ENCODE measurements around the gene MAPK8IP1.

DNA sequence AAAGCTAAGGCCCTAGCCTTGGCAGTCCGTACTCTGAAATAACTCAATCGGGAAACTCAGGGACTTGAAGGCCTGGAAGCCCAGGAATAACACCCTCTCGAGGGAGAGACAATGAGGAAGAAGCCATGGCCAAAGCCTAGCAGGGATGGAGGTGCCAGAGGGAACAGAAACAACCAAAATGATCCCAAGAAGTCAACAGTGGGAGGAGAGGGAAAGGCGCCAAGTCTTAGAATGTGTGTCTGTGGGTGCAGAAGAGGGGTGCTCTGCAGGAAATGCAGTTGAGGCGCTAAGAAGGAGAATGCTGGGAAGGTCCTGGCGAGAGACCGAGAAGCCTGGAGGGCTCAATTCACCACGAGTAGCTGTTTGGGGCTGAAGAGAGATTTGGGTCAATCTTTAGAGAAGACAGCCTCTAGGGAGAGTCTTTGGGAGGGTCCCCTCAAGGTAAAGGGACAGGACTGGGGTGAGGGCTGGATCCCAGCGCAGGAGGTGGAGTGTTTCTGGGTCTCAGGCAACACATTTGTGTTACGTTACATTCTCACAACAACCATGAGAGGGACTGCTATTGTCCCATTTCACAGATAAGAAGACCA lies 760 bp upstream of the MAPK8IP1 start:
- TF ChIP-seq, protein P1, sequence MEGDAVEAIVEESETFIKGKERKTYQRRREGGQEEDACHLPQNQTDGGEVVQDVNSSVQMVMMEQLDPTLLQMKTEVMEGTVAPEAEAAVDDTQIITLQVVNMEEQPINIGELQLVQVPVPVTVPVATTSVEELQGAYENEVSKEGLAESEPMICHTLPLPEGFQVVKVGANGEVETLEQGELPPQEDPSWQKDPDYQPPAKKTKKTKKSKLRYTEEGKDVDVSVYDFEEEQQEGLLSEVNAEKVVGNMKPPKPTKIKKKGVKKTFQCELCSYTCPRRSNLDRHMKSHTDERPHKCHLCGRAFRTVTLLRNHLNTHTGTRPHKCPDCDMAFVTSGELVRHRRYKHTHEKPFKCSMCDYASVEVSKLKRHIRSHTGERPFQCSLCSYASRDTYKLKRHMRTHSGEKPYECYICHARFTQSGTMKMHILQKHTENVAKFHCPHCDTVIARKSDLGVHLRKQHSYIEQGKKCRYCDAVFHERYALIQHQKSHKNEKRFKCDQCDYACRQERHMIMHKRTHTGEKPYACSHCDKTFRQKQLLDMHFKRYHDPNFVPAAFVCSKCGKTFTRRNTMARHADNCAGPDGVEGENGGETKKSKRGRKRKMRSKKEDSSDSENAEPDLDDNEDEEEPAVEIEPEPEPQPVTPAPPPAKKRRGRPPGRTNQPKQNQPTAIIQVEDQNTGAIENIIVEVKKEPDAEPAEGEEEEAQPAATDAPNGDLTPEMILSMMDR (IDR thresholded peaks at IDR 0.05), result no peak
- TF ChIP-seq EZH2 (IDR thresholded peaks at IDR 0.05), result no peak

Measured in neural progenitor cell (in vitro differentiated cells).